DMS 273 treated with DMSO at 0.1 percent for 48 hours (cell line): ENCODE results near the gene SNRNP70.
A peak's percentile ranks its signal among the peaks of the same experiment; 100 is the strongest.

ENCODE experiments used
- DNase-seq: peaks from one replicate; lab custom pipeline; 2025; lab: John Stamatoyannopoulos, UW

SNRNP70 gene

GRCh38 chr19:49101160-49101559 lies 15.9 kb downstream of the SNRNP70 start:
- no peak for DNase-seq

DNA sequence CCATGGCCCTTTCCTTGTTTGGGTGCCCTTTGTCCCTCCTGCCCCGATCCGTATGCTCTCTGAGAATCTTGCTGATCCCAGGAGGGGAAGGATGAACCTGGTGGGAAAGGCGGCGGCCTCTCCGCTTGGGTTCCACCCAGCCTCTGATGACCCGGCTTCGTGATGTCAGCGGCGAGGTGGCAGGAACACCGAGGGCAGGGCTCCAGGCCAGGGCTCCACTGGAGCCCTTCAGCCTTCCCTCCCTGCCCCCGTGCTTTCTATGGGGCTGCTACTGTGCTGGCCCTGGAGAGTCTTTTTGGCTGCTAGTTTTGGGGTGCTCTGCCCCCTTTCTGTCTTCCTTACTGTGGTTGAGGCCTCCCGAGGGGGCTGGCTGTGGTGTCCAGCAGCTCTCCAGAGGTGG lies 17.1 kb downstream of the SNRNP70 start:
- DNase-seq = no peak

GRCh38 chr19:49103331-49104085 lies 18.3 kb downstream of the SNRNP70 start:
- DNase-seq = no peak

- no peak for DNase-seq
Measured at GRCh38 chr19:49104229-49104864, 19.1 kb downstream of the SNRNP70 start.

- no peak for DNase-seq
Measured at GRCh38 chr19:49106648-49107135, 21.4 kb downstream of the SNRNP70 start.

- DNase-seq = no peak
Measured at GRCh38 chr19:49107625-49108459, 22.6 kb downstream of the SNRNP70 start.

DNA sequence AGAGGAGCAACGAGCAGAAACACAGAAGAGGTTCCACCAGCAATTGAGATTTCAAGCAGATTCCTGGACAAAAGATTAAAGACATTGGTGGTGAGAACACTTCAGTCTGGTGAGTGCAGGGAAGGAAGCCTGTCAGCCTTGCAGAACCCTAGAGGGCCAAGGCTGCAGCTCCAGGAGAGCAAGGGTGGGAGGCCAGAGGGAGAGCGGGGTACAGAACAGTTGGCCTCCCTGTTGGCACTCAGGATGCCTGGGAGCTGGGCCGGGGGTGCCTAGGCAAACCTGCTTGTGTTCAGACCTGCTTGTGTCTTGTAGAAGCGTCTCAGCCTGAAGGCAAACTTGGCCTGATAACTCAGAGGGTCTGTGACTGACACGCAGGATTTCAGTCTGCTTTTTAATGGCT lies 23.8 kb downstream of the SNRNP70 start:
- no peak for DNase-seq

GRCh38 chr19:49109569-49110233 lies 24.4 kb downstream of the SNRNP70 start:
- no peak for DNase-seq

DNA sequence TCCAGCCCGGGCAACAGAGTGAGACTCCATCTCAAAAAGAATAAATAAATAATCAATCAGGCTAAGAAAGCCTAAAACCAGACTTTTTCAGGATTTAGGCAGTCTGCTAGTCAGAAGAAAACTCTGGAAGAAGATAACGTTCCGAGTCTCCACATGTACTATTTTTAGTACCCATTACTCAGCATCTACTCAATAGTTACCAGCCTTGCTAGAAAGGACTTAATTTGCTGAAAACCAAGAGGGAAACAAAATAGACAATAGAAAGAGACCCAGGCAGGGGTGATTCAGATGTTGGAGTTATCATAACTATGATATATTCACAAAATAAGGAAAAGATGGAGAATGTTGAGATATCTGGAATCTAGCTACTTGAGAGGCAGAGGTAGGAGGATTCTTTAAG lies 25.3 kb downstream of the SNRNP70 start:
- DNase-seq = no peak

DNA sequence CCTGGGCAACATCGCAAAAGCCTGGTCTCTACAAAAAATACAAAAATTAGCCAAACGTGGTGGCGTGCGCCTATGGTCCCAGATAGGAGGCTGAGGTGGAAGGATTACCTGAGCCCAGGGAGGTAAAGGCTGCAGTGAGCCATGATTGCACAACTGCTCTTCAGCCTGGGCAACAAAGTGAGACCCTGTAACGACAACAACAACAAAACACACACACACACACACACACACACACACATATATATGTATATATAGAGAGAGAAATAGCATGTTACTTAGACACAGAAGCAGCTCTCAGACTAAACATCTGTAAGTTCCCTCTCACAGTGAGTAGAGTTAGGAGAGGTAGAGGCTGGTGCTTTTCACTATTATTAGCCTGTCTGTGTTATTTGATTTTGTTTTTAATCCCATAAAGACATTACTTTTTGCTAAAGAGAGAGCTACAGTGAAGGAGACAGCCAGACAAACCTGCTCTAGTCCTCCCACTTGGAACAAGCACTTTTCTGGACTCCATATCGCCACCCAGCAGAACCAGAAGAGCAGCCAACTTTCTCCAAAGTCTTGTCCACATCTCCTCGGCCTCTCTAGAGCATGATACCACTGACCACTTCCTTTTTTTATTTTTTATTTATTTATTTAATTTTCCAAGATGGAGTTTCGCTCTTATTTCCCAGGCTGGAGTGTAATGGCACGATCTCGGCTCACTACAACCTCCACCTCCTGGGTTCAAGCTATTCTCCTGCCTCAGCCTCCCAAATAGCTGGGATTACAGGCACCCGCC lies 26.2 kb downstream of the SNRNP70 start:
- no peak for DNase-seq

DNA sequence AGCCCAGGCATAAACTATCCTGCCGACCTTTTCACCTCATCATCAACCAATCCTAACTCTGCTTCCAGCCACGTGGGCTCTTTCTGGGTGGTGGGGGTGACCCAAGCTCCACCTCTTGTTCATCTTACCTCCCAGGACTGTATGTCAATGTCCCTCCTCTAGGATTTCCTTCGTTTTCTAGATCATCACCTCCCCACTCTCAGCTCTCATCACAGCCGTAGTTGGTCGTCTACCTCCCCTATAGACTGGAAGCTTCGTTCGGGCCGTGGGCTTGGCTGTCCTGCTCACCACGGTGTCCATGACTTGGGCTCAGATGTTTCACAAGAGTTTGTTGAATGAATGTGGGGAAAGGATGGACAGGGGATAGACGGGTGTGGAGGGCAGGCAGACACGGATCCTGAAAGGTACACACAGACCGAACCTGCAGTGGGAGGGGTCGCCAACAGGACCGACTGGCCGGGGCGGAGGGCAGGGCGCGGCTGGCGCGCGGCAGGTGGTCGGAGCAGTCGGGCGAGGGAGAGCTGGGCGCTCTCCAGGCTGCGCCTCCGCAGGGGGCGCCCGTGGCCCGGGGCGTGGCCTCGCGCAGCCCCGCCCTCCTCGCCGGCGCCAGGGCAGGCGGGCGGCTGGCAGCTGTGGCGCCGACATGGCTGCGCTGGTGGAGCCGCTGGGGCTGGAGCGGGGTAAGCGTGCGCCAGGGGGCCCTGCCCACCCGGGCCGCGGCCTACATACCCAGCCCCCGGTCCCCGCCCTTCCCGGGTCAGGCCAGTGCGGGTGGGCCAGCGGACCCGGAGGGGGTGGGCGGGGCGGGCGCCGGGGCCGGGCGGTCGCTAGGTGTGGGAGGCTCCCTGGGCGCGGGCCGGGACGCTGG lies 28.7 kb downstream of the SNRNP70 start, which contains the start of gene LIN7B:
LIN7B (plus strand) TSS at position 609 of the 868 bp plus-strand sequence; CDS start at position 644, 35 bp downstream.
- DNase-seq = peak; percentile 55

- peak; percentile 50 for DNase-seq
Measured at GRCh38 chr19:49114630-49115363, 29.5 kb downstream of the SNRNP70 start.

DNA sequence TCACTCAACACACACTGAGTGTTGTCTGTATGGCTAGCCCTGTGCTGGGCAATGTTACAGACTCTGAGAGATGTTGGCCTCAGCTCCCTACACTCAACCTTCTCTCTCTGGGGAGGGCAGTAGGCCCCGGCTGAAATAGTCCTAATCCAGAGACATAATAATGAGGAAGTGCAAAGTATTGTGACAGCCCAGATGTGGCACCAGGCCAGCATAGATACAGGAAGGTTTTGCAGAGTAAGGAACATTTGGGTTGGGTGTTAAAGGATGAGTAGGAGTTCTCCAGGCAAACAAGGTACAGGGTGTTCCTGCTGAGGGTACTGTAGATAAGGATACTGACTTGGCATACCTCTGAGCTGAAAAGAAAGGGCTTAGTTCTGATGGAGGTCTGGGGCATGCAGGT lies 31.3 kb downstream of the SNRNP70 start:
- no peak for DNase-seq

DNA sequence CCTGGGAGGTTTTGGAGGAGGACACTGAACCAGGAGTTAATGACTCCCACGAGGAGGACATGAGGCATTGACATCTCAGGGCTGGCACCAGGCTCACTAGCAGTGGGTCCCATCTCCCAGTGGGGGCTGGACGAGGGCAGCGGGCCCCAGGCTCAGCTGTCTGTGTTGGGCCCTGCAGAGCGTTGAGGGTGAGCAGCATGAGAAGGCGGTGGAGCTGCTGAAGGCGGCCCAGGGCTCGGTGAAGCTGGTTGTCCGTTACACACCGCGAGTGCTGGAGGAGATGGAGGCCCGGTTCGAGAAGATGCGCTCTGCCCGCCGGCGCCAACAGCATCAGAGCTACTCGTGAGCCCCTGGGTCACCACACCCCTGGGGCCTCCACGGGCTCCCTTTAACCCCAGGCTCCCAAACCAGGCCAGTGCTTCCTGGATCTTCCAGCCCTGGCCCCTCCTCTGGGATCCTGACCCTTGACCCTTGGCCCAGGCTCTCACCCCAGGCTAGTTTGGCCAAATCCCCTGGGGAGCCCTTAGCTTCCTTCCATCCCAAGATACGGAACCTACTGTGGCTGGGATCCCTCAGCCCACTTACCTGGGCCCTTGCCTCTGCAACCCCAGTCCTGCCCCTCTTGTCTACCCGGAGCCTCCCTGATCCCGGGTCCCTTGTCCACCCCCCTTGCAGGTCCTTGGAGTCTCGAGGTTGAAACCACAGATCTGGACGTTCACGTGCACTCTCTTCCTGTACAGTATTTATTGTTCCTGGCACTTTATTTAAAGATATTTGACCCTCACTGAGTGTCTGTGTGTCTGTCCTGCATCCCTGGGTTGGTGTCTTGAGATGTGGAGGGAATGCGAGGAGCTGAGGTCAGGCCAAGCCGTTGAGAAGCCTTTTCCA lies 32.7 kb downstream of the SNRNP70 start:
- no peak for DNase-seq

DNA sequence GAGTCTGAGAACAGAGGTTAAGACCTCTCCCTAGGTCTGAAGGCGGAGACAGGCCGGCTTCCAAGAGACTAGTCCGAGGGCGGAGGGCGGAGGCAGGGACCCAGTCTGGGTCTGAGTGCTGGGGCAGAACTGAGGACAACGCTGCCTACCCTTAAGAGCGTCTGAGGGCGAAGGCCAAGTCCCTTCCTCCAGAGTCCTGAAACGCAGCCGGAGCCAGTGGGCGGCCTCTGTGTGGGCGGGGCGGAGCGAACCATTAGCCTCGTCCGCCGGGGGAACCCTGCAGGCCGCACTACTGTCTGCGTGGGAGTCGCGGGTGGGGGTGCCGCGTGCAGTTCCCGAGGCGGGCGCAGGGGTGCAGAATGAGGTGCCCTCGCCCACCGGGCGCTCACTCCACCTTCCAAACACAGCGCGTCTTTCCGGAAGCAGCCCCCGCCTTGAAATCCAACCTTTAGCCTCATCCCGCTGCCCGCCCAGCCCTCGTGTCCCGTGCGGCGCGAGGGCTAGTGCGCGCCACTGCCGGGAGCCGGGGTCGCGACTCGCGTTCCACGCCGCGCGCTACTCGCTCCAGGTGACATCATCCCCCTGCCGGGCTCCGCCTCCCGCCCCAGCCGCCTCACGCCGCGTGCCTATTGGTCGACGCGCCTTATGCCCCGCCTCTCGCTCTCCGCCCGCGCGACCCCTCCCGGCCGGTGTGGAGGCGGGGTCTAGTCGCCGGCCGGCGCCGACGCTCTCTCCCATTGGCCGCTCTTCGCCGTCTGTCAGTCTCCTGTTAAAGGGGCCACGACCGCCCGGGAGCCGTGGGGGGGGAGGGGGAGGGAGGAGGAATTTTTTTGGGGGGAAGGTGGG lies 33.5 kb downstream of the SNRNP70 start, which contains the start of gene C19orf73:
C19orf73 (minus strand) TSS at position 579 of the 846 bp plus-strand sequence; CDS start at position 458, 121 bp downstream.
- peak; percentile 82 for DNase-seq

GRCh38 chr19:49119411-49120324 lies 34.4 kb downstream of the SNRNP70 start, which contains the start of gene PPFIA3:
Gene PPFIA3 (plus strand): TSS chr19:49119544. CDS start chr19:49127874, 8,330 bp downstream.
- DNase-seq = no peak
